ENCODE measurements around the gene KIRREL1.

DNA sequence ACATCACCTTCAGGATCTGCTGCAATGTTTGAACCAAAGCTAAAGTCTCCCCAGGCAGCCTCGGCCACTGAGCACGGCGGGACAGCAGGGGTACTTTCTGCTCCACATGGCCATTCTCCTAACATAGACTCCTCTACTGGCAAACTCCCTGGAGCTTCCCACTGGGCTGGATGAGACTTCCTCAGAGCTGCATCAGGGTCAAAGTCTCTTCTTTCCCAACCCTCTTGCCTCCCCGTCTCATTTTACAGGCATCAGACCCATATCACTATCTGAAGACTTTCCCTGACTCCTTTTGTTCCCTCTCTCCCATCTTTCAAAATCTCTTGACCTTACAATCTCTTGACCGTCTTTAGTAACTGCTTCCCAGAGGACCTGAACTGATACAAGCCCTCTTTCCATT lies 42.2 kb upstream of the KIRREL1 start:
- TF ChIP-seq, protein P1, sequence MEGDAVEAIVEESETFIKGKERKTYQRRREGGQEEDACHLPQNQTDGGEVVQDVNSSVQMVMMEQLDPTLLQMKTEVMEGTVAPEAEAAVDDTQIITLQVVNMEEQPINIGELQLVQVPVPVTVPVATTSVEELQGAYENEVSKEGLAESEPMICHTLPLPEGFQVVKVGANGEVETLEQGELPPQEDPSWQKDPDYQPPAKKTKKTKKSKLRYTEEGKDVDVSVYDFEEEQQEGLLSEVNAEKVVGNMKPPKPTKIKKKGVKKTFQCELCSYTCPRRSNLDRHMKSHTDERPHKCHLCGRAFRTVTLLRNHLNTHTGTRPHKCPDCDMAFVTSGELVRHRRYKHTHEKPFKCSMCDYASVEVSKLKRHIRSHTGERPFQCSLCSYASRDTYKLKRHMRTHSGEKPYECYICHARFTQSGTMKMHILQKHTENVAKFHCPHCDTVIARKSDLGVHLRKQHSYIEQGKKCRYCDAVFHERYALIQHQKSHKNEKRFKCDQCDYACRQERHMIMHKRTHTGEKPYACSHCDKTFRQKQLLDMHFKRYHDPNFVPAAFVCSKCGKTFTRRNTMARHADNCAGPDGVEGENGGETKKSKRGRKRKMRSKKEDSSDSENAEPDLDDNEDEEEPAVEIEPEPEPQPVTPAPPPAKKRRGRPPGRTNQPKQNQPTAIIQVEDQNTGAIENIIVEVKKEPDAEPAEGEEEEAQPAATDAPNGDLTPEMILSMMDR (conservative IDR thresholded peaks at IDR 0.05; ENCODE audit: low read depth, low read length) = no peak
- TF ChIP-seq EZH2 (IDR thresholded peaks at IDR 0.05; ENCODE audit: borderline replicate concordance, low read depth, low read length, poor library complexity, severe bottlenecking) = no peak
